ENCODE measurements around the gene GRK1. TPM values are rescaled to one million over a fixed set of nuclear protein-coding genes. Genes with fewer than 3 reads are reported as not detected.

The GRK1 gene
- total RNA-seq, 4 donors from 2014 or later, result not detected

- Histone ChIP-seq H3K4me3 (no peak overlapping the region), H3K27me3 (peaks cover 8% of the 10 kb centered on the region), H3K27ac (no peak overlapping the region), H3K9me3 (no peaks in the 10 kb centered on the region), H3K4me1 (peaks cover 2% of the 10 kb centered on the region), H3K36me3 (no peaks in the 10 kb centered on the region)
- DNase-seq (ENCODE audit: low spot score in 2 of 2), result no peak
- 95% methylated on average over 5 of the region's 5 CpGs for WGBS
- TF ChIP-seq, protein P1, sequence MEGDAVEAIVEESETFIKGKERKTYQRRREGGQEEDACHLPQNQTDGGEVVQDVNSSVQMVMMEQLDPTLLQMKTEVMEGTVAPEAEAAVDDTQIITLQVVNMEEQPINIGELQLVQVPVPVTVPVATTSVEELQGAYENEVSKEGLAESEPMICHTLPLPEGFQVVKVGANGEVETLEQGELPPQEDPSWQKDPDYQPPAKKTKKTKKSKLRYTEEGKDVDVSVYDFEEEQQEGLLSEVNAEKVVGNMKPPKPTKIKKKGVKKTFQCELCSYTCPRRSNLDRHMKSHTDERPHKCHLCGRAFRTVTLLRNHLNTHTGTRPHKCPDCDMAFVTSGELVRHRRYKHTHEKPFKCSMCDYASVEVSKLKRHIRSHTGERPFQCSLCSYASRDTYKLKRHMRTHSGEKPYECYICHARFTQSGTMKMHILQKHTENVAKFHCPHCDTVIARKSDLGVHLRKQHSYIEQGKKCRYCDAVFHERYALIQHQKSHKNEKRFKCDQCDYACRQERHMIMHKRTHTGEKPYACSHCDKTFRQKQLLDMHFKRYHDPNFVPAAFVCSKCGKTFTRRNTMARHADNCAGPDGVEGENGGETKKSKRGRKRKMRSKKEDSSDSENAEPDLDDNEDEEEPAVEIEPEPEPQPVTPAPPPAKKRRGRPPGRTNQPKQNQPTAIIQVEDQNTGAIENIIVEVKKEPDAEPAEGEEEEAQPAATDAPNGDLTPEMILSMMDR (IDR thresholded peaks at IDR 0.05), result no peak
- no peak for TF ChIP-seq EP300 (IDR thresholded peaks at IDR 0.05)
- TF ChIP-seq POLR2AphosphoS5 (IDR thresholded peaks at IDR 0.05), result no peak
- no peak for TF ChIP-seq POLR2A (IDR thresholded peaks at IDR 0.05)
Measured at GRCh38 chr13:113770937-113771336, 103.9 kb downstream of the GRK1 start.

- no peak overlapping the region for H3K4me3 ChIP-seq
- no peaks in the 10 kb centered on the region for H3K9me3 ChIP-seq
- H3K27me3 ChIP-seq, result peaks cover 17% of the 10 kb centered on the region
- 68% methylated on average over 4 of the region's 4 CpGs for WGBS
- H3K27ac ChIP-seq, result no peak overlapping the region
- no peak for DNase-seq (ENCODE audit: low spot score in 2 of 2)
- H3K4me1 ChIP-seq, result no peaks in the 10 kb centered on the region
- TF ChIP-seq POLR2AphosphoS5 (IDR thresholded peaks at IDR 0.05), result no peak
- no peak for TF ChIP-seq POLR2A (IDR thresholded peaks at IDR 0.05)
- TF ChIP-seq EP300 (IDR thresholded peaks at IDR 0.05), result no peak
- TF ChIP-seq, protein P1 (IDR thresholded peaks at IDR 0.05), result no peak
- no peaks in the 10 kb centered on the region for H3K36me3 ChIP-seq
Measured at GRCh38 chr13:113771709-113772331, 104.8 kb downstream of the GRK1 start.

DNA sequence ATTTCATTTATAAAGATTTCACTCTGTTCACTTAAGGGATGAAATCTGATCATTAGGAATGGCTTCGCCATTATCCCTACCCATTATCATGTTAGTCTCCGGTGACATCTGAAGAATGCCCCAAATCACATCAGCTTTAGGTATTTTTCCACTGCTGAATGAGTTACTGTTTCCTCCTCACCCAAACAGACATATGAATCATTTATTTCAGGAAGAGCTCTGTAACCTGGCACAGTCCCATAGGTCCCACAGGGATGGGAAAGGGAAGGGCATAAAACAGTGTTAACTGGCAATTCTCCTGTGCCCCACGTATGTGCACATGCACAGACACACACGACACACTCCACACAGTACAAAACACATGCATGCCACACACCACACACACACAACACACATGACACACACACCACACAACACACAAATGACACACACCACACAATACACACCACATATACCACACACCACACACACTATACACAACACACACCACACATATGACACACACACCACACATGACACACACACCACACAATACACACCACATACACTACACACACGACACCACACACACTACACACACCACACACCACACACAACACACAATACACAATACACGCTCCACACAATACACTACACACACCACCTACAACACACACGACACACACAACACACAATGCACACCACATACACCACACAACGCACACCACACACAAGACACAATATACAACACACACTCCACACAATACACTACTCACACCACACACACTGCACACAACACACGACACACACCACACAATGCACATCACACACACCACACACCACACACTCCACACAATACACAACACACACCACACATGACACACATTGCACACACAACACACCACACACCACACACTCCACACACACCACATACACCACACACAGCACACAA, 107.4 kb downstream of the GRK1 start:
- no peaks in the 10 kb centered on the region for H3K4me1 ChIP-seq
- no peak for DNase-seq (ENCODE audit: low spot score in 2 of 2)
- TF ChIP-seq POLR2AphosphoS5 (IDR thresholded peaks at IDR 0.05) (no peak), EP300 (IDR thresholded peaks at IDR 0.05) (no peak)
- TF ChIP-seq, protein P1 (IDR thresholded peaks at IDR 0.05), result no peak
- WGBS, result 71% methylated on average over 9 of the region's 9 CpGs
- H3K36me3 ChIP-seq, result no peaks in the 10 kb centered on the region
- H3K27me3 ChIP-seq, result peaks cover 30% of the 10 kb centered on the region
- H3K4me3 ChIP-seq, result no peak overlapping the region
- no peaks in the 10 kb centered on the region for H3K9me3 ChIP-seq
- no peak overlapping the region for H3K27ac ChIP-seq

DNA sequence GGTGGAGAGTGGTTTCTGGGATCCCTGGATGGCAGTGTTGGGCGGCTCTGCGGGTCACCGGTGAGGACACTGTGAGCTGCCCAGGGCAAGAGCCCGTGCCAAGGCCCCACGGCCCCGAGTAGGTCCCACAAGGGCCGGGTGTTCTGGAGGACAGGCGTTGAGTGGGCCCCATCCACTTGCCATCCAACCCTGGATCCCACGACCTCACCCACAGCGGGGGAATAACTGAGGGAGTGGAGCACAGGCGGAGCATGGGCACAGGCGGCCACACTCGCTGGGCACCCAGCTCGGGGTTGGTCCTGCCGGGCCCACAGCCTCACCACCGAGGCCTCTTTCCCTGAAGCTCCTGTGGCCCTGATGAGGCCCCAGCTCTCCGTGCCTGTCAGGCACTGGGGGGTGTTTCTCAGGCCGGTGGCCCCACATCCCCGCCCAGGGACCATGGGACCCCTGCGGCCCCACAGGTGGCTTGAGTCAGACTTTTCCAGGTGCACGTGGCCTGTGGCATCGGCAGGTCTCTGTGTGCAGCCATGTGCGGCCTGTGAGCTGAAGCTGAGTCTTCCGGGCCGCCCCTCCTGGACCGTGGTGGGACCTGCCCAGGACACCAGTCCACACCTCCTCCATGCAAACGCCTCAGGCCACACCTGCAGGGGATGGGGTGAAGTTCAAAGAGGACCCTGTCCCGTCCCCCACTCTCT, 108.6 kb downstream of the GRK1 start:
- no peak overlapping the region for H3K4me3 ChIP-seq
- WGBS, result 94% methylated on average over 15 of the region's 28 CpGs
- no peak for TF ChIP-seq POLR2A (IDR thresholded peaks at IDR 0.05)
- TF ChIP-seq, protein P1 (IDR thresholded peaks at IDR 0.05), result no peak
- no peak for TF ChIP-seq EP300 (IDR thresholded peaks at IDR 0.05)
- TF ChIP-seq POLR2AphosphoS5 (IDR thresholded peaks at IDR 0.05), result no peak
- no peaks in the 10 kb centered on the region for H3K36me3 ChIP-seq
- no peak for DNase-seq (ENCODE audit: low spot score in 2 of 2)
- no peaks in the 10 kb centered on the region for H3K9me3 ChIP-seq
- H3K27me3 ChIP-seq, result peaks cover 30% of the 10 kb centered on the region
- H3K4me1 ChIP-seq, result no peaks in the 10 kb centered on the region
- H3K27ac ChIP-seq, result no peak overlapping the region
